HUDEP-2 (cell line): ENCODE measurements around the gene FIBCD1.

Source experiments
- DNase-seq, 76 experiments: peaks; one replicate each; lab custom pipeline; 2025; ENCODE audit not compliant: unreplicated experiment in 76 of 76; lab: John Stamatoyannopoulos, UW

FIBCD1 gene

GRCh38 chr9:130923611-130924447 is 15.2 kb downstream of the FIBCD1 start:
- no peak for DNase-seq

GRCh38 chr9:130922893-130923610 is 16.0 kb downstream of the FIBCD1 start:
- no peak for DNase-seq

- no peak for DNase-seq
Measured at GRCh38 chr9:130921989-130922892, 16.8 kb downstream of the FIBCD1 start.

GRCh38 chr9:130921300-130921988 is 17.6 kb downstream of the FIBCD1 start:
- no peak for DNase-seq

GRCh38 chr9:130920762-130921299 is 18.2 kb downstream of the FIBCD1 start:
- DNase-seq, result no peak

- no peak for DNase-seq
Measured at GRCh38 chr9:130920233-130920632, 18.8 kb downstream of the FIBCD1 start.

GRCh38 chr9:130919559-130920145 is 19.4 kb downstream of the FIBCD1 start:
- DNase-seq, result no peak

- no peak for DNase-seq
Measured at GRCh38 chr9:130918826-130919558, 20.1 kb downstream of the FIBCD1 start.

DNA sequence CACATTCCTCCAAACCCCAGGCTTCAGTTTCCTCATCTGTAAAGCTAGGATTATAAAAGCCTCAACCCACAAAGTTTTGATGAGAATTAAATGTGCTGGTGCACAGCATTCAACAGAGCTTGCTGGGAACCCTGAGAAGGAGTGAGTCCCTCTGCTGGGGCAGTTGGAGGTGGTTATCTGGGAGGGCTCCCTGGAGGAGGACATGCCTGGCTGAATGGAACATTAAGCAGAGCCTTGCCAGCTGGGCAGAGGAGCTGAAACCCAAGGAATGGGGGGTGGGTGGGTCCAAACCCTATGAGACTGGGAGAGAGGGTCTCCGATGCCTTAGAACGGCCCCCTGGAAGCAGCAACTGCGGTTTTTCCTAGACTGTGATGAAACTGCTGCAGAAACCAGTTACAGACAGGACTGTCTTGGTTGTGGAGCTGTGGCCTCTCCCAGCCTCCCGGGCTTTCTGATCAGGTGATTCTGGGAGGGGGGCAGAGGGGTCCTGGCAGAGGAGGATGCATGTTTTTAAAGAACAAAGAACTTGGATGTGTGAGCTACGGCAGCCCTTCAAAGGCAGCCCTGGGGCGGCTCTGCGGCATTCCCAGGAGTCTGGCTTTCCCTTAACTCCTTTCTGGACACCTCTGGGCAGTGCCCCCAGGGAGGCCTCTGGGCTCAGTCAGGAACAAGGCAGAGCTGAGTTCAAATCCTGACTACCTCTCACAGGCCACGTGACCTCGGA is 20.8 kb downstream of the FIBCD1 start:
- DNase-seq, result no peak

GRCh38 chr9:130917168-130917960 is 21.7 kb downstream of the FIBCD1 start:
- no peak for DNase-seq

DNA sequence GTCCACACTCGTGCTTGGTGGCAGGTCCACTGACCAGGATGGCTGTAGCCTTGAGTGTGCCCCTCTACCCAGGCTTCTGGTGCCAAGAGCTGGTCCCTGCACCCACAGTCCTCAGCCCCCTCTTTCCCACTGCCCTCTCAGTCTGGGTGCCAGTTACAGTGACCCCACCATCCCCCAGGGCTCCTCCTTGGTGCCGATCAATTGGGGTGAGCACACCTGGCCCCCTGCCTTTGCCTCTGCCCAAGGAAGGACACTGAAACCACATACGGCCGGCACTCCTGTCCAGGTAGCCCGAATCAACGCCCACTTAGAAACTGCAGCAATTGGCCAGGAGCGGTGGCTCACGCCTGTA is 24.0 kb downstream of the FIBCD1 start:
- no peak for DNase-seq

GRCh38 chr9:130914417-130915095 is 24.5 kb downstream of the FIBCD1 start:
- no peak for DNase-seq

DNA sequence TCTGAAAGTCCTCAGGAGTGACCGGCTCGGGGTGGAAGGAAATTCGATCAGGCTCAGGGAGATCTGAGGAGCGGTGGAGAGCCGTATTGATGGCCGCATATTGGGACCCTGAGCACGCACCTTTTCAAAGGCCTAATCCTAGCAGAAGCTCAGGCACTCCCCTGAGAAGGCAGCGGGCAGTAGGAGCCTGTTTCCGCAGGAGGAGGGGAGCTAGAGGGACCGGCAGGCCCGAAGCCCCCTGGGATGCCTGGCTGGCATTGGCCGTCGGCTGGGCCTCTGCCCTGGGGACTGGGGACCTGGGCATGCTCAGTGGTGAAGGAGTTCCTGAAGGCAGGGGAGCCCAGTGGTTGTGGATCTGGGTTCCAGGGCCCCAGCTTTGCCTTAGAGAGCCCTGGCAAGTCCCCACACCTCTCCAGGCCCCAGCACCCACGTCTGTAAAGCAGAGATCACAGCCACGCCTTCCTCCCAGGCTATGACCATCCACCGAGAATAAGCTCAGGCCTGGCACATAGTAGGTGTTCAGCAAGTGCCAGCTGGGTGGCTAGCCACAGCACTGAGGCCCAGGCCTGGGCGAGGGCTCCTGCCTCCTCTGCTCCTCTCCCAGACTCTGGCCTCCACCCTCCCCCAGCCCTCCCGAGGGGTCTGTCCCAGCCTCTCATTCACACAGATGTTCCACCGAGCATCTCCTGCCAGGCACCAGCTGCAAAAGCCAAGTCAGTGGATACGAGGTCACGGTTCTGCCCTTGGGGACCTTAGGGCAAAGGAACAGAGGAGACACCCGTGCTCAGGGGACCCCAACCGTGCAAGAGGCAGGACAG is 25.2 kb downstream of the FIBCD1 start:
- no peak for DNase-seq

DNA sequence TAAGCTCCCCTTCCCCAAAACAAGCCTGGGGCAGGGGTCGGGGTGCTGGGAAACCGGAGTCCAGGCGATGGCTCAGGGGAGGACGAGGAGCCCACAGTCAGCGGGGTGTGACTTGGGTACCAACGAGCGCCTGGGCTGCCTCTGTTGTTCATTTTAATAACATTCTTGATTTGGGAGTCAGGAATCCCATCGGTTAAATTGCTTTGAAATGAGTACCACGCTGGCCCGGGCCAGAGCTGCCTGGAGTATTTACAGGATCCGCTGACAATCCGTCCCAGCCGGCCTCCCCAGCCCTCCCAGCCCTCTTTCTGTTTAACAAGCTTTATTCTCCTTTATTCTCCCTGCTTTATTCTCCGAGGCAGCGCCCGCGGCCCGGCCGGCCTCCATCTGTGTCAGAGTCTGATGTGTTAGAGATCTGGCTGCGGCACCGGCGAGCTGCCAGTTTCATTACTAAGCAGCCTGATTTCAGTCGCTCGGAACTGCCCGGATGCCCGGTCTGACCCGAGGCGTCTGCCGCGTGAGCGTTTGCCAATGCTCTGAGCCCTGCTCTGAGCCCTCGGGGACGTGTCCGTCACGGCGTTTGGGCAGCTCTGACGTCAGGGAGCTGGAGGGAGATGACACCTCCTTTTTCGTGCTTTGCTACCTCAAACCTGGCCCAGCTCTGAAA is 26.0 kb downstream of the FIBCD1 start:
- no peak for DNase-seq

- no peak for DNase-seq
Measured at GRCh38 chr9:130911254-130912049, 27.6 kb downstream of the FIBCD1 start.
